Measurements from ENCODE around the gene MPPED1. TPM values are rescaled to one million over a fixed set of nuclear protein-coding genes. Genes with fewer than 3 reads are reported as not detected.

Gene MPPED1
- total RNA-seq, 1 experiment from 2014 or later: not detected

DNA sequence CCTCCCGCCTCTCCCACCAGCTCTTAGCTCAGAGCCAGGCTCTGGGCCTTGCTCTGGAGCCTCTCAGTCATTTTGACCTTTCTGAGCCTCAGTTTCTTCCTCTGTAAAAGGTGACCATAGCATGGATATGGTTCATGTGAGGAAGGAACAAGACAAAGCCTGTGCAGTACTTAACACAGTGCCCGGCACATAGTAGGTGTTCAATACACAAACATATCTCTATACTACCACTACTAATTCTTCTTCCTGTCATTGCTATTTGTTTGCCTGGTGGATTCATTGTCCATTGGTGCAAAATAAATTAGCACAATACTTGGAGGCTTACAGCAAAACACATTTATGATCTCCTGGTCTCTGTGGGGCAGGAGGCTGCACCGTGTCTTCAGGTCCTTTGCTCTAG, 21.6 kb upstream of the MPPED1 start:
- in situ Hi-C loops (cut with HindIII; ENCODE audit: low pct_unique_long_range_greater_than_20kb, low sequenced_read_pairs): no loop called here

DNA sequence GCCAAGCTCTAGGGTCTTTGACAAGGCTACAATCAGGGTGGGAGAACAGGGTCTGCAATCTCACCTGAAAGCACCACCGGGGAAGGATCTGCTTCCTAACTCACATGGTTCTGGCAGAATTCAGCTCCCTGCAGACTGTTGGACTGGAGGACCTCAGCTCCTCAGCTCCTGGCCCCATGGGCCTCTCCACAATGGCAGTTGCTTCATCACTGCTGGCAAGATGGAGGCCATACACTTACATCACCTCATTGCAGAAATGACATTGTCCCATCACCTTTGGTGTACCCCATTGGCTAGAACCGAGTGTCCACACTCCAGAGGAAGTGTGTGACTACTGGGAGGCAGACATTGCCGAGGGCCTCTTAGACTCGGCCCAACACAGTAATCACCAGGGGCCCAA, 20.9 kb upstream of the MPPED1 start:
- DNase-seq (ENCODE audit: low read depth): no peak

More for the DNA sequence above, 21.6 kb upstream of the MPPED1 start:
- no peak for DNase-seq (ENCODE audit: low read depth)

DNA sequence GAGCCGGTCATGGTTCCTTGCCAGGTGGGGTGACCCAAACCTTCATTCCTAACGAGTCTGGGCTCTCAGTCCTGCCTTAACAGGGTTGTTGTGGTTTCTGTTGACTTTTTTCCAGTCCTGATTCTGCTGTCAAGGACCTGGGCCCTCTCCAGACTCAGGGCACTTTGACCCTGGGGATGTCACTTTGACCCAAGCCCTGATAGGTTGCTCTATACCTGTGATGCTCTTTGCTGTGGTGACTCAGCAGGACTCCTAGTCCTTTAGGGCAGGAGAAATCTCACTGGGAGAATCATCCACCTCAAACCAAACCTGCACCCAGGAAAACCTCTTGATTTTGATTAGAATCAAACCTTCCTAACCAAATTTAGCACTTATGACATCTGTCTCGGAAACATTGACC, 20.5 kb upstream of the MPPED1 start:
- DNase-seq (ENCODE audit: low read depth): no peak
- in situ Hi-C loops (cut with HindIII; ENCODE audit: low pct_unique_long_range_greater_than_20kb, low sequenced_read_pairs): no loop called here

More for the DNA sequence above, 20.9 kb upstream of the MPPED1 start:
- in situ Hi-C loops (cut with HindIII; ENCODE audit: low pct_unique_long_range_greater_than_20kb, low sequenced_read_pairs): no loop called here

DNA sequence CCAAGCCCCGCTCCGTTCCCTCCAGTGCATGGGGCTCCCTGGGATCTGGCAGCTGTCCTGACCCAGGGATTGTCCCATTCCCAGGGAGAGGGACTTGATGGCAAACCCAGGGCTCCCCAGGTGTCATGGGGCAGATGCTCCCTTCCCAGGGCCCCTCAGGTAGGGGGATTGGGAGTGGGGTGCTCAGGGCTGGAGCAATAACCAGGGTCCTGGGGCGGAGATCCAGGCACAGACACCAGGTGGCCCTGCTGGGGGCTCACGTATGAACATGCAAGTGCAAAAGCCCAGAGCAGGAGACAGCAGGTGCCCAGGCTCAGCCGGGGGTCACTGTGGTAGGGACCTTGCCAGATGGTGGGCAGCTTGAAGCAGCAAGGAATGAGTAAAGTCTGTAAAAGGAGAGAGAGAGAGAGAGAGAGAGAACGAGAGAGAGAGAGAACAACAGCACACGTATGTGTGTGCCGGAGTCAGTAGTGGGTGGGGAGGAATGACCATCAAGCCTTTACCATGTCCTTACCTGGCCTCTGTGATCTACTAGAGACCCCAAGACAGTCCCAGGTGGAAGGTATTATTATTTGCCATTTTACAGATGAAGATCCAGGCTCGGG, 19.3 kb upstream of the MPPED1 start:
- in situ Hi-C loops (cut with HindIII; ENCODE audit: low pct_unique_long_range_greater_than_20kb, low sequenced_read_pairs): no loop called here
- DNase-seq (ENCODE audit: low read depth): no peak

DNA sequence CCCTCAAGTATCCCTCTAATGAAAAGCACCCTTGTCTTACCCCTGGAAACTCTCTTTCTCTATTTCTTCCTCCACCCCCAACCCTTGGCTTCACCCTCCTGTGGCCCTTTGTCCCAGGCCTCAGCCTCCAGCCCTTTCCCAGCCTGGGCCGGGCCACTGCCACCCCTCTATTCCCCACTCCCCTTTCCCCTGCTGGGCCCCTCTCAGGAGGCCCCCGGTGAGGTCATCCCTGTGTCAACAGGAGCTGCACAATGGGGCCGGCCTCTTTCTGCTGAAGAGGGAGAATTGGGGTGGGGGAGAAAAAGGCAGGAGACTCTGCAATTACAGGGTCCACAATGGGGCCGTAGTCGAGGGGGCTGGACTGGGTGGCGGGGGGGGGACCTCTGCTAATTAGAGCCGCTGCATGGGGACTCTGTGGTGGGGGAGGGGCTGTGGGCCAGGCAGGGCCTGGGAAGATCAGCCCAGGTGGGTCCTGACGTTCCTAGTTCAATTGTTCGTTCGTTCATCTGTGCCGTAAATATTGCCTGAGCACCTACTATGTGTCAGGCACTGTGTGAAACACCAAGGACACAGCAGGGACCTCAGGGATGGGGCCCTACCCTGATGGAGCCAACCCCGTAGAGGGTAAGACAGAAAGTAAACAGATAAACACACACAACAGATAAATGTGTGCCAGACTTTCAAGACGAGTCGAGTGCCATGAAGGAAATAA, 18.5 kb upstream of the MPPED1 start:
- DNase-seq (ENCODE audit: low read depth): no peak
- in situ Hi-C loops (cut with HindIII; ENCODE audit: low pct_unique_long_range_greater_than_20kb, low sequenced_read_pairs): no loop called here

DNA sequence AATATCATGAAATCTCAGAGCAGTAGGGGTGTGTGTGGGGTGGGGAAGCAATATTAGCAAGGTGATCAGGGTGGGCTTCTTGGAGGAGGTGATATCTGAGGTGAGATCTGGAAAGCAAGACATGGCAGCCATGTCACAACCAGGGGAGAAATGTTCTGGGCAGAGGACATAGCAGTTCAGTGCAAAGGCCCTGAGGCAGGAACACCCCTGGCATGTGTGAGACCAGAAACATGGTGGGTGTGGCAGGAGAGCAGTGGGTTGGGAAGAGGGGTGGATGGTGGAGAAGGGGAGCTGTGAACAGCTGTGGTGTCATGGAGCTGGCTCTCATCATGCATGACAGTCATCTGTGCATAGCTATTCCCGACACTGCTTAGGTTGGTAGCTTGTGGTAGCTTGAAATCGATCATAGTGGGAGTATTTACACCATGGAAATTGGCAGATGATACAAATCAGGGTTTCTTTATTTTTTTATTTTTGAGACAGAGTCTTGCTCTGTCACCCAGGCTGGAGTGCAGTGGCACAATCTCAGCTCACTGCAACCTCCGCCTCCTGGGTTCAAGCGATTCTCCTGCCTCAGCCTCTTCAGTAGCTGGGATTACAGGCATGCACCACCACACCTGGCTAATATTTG, 17.9 kb upstream of the MPPED1 start:
- no peak for DNase-seq (ENCODE audit: low read depth)
- in situ Hi-C loops (cut with HindIII; ENCODE audit: low pct_unique_long_range_greater_than_20kb, low sequenced_read_pairs): no loop called here

DNA sequence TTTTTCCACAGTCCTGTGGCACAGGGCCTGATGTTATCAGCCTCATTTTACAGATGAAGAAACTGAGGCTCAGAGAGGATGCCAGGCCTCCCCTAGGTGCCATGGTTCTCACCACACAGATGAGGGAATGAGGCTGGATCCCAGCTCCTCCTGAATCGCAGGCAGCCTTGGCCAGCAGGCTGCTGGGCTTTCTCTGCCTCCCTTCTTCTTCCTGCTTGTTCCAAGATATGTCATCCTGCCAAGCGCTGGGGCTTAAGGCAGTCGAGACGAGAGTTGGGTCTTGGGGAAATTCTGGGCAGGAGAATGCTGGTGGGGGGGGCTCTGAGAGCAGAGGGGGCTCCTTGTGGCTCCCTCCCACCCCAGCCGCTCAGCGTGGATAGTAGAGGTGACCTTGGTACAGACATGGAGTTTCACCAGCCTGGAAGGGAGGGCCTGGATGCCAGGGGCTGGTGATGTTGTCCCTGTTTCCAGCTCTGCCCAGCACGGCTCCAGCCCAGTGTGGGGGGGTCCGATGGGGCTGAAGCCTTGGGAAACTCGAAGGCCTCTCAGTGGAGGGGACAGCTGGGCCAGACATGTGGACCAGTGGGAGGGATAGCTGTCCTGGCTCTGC, 16.6 kb upstream of the MPPED1 start:
- in situ Hi-C loops (cut with HindIII; ENCODE audit: low pct_unique_long_range_greater_than_20kb, low sequenced_read_pairs): no loop called here
- no peak for DNase-seq (ENCODE audit: low read depth)

DNA sequence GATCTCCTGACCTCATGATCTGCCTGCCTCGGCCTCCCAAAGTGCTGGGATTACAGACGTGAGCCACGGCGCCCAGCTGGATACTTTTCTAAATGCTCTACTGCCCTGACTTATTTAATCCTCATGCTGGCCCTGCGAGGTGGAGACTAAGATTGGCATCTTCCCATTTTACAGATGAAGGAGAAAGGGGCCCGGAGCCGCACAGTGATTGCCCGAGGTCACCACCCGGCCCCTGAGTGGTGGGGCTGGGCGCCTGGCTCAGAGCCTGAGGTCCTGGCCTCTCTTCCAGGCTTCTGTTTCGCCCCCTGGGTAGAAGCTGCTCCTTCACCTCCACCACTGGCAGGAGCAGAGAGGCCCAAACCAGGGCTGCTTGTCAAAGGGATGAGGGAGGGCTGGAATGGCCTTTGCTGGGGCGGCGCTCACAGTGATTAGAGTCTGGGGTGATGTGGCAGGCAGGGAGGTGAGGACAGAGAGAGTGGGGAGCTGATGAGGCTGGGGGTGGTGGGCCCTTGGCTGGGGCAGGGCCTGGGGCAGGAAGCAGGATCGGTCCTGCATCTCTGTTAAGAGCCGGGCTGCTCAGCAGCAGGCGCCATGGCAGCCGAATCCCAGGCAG, 15.4 kb upstream of the MPPED1 start:
- DNase-seq (ENCODE audit: low read depth): no peak
- in situ Hi-C loops (cut with HindIII; ENCODE audit: low pct_unique_long_range_greater_than_20kb, low sequenced_read_pairs): no loop called here

DNA sequence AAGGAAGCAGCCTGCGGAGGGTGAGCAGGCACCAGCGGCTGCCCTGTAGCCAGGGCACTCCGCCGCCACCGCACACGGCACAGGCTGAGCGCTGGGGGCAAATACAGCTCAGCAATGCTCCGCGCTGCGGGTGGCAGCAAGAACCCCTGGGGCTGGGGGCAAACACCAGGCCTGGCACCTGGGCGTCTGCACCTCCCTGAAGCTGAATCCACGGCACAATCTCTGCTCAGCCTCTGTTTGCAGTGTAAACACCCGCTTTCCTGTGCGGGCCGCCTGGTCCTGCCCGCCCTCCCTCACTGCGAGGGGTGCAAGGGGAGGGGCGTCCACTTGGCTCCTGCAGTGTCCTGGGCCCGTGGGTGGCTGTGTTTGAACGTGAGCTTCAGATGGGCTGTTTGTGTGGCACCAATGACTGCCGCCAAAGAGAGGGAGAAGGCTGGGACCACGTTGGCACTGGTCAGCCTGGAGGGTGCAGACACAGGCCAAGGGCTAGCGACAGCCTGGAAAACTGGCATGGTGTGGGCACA, 14.8 kb upstream of the MPPED1 start:
- in situ Hi-C loops (cut with HindIII; ENCODE audit: low pct_unique_long_range_greater_than_20kb, low sequenced_read_pairs): no loop called here
- DNase-seq (ENCODE audit: low read depth): no peak

DNA sequence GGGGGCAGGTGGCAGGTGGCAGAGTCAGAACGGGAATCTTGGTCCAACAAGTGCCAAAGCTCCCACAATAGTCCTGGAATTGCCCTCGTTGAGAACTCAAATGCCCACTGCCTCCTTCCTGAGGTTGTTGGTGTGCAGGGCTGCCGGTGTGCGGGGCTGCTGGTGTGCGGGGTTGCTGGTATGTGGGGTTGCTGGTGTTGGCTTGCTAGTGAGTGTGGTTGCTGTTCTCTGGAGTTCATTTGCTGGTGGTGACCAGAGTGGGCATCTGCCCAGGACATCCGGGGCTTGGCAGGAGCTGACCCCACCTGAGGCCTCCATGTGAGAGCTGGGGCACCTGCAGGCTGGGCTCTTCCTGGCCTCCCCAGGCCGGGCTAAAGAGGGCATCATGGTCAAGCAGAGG, 14.0 kb upstream of the MPPED1 start:
- in situ Hi-C loops (cut with HindIII; ENCODE audit: low pct_unique_long_range_greater_than_20kb, low sequenced_read_pairs): no loop called here
- no peak for DNase-seq (ENCODE audit: low read depth)

DNA sequence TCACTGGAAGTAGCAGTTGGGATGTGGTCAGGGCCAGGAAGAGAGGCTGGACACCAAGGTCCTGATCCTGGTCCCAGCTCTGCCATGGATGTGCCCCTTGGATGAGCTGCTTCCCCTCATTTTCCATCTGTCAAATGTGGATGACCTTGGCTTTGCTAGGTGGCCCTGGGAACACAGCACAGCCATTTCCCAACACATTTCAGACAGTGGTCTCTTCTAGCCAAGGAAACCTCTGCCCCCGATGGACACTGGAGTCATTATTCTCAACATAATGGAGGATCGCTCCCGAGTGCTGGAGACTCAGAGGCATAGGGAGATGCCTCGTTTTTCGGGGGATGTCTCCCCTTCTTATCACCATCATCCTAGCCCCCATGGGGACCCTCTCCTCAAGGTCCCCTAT, 13.6 kb upstream of the MPPED1 start:
- DNase-seq (ENCODE audit: low read depth): no peak
- in situ Hi-C loops (cut with HindIII; ENCODE audit: low pct_unique_long_range_greater_than_20kb, low sequenced_read_pairs): no loop called here

DNA sequence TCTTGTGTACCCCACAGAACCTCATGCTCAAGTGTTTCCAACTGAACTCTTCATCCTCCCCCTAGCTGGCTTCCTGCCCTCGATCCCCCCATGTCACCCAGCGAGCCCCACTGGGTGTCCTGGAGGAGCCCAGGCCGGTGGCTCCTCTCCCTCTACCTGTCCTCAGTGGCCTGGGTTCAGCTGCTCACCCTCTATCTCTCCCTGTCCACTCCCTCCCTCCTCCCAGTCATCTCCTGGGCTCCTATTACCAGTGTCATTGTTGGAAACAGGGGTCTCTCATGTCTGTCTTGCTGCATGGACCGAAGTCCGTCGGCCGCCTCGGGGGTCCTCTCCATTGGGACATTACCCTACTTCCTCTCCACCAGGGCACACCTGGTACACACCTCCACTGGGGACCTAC, 12.9 kb upstream of the MPPED1 start:
- in situ Hi-C loops (cut with HindIII; ENCODE audit: low pct_unique_long_range_greater_than_20kb, low sequenced_read_pairs): no loop called here

DNA sequence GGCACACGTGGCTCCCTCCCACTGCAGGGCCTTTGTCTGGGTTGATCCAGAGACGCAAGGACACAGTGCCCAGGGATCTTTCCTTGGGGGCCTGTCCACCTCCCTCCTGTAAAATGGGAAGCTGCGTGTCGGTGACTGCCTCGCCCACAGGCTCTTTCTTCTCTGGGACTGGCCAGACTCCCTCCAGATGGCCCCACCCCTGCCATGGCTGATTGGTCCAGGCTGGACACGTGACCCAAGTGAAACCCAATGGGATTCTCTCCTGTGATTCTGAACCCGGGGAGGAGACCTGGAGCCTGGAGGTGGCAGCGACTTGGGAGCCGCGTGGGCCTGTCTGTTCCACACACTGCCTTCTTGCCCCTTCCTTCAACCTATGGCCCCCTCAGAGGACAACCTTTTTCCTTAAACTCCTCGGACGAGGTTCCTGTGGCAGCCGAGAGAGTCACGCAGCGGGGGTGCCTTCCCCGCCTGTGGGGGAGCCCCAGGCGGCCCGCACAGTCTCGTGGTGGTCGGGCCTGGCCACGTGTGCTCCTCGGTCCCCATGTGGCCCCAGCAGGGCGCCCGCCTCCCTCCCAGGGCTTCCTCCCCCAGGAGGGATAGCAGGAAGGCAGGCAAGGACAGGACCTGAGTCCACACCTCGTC, 12.4 kb upstream of the MPPED1 start:
- in situ Hi-C loops (cut with HindIII; ENCODE audit: low pct_unique_long_range_greater_than_20kb, low sequenced_read_pairs): no loop called here
- DNase-seq (ENCODE audit: low read depth): no peak

More for the DNA sequence above, 12.9 kb upstream of the MPPED1 start:
- DNase-seq (ENCODE audit: low read depth): no peak

DNA sequence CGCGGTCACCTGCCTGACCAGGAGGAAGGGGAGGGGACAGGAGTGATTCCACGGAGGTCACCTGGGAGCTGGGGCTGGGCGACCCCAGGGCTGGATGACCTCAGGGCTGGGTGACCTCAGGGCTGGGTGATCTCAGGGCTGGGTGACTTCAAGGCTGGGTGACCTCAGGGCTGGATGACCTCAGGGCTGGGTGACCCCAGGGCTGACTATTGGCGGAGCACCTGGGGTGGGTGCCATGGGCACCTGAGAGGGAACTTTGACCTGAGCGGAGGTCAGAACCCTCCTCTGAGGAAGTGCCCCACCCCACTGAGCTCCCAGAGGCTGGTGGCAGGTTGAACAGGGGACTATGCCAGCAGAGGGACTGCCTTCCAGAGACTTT, 11.8 kb upstream of the MPPED1 start:
- in situ Hi-C loops (cut with HindIII; ENCODE audit: low pct_unique_long_range_greater_than_20kb, low sequenced_read_pairs): no loop called here
- no peak for DNase-seq (ENCODE audit: low read depth)

DNA sequence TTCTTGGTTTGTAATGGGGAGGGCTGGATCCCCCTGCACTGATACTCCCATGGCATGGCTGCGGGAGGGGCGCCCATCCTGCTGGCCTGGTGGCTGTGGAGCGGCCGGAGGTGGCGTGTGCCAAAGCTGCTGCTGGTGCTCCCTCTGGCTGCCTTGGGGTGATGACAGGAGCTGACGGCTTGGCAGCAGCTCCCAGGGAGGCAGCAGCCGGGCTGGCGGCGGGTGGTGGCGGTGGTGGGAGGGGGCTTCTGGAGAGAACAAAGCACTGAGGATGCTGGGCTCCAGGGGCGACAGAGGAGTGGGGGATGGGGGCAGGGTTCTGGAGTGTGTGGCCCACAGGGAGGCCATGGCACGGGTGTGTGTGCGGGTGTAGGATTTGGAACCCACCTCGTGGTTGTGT, 11.4 kb upstream of the MPPED1 start:
- in situ Hi-C loops (cut with HindIII; ENCODE audit: low pct_unique_long_range_greater_than_20kb, low sequenced_read_pairs): no loop called here
- no peak for DNase-seq (ENCODE audit: low read depth)

DNA sequence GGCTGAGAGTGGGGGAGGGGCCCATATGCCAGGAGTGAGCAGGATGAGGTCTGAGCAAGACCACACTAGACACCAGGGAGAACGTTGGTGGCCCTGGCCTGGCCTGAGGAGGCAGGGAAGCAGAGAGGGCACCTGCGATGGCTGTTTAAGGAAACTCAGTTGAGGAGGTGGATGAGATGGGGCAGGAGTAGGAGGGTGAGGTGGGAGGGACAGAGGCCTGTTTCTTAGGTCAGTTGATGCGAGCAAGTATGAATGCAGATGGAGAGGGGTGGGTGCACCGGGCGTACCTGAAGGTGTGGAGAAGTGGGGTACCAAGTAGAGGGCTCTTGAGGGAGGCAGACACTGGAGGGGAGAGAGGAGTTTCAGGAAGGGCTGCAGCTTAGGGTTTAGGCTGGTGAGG, 10.6 kb upstream of the MPPED1 start:
- no peak for DNase-seq (ENCODE audit: low read depth)
- in situ Hi-C loops (cut with HindIII; ENCODE audit: low pct_unique_long_range_greater_than_20kb, low sequenced_read_pairs): no loop called here

DNA sequence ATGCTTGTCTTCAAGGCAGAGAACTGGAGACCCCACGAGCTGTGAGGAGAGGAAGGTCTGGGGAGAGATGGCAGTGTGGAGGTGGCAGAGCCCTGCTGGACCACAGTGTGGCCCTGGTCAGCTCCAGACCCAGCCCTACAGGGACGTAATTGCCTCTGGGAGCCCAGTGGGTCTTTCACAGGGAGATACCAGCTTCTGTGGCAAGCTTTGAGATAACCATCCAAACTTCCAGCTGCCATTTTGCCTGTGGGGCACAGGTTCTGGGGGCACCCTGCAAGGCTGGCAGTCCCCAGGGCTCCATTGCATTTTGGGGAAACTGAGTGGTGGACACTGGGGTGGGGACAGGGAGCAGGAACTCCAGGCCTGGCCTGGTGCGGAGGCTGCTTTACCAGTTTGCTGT, 10.2 kb upstream of the MPPED1 start:
- in situ Hi-C loops (cut with HindIII; ENCODE audit: low pct_unique_long_range_greater_than_20kb, low sequenced_read_pairs): no loop called here

DNA sequence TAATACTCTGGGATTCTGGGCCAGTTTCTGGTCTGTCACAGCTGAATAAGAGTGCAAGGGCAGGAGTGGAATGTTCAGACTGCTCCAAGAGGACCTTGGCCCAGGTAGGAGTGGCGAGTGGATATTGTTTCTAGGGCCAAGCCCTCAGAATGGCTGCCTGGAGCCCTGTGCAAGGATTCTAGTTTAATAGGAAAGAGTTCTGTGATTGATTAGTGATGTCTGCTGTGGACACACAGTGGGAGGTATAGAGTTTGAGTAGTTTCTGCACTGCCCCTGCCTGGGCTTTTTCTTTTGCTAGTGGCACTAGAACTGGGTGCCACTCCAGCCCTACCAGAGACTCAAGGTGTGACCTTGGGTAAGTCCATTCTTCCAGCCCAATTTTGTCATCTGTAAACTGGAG, 9.7 kb upstream of the MPPED1 start:
- no peak for DNase-seq (ENCODE audit: low read depth)
- in situ Hi-C loops (cut with HindIII; ENCODE audit: low pct_unique_long_range_greater_than_20kb, low sequenced_read_pairs): no loop called here

More for the DNA sequence above, 10.2 kb upstream of the MPPED1 start:
- no peak for DNase-seq (ENCODE audit: low read depth)

Measured in Caki2 (cell line).